HG03159 (cell line): ENCODE data around the gene TTC24.

ENCODE experiments used
- ATAC-seq: cut with Tn5 transposase; IDR thresholded peaks from one replicate; pipeline ENCODE4 v1.9.1; 2021; ENCODE audit warnings: mild to moderate bottlenecking, moderate library complexity; ENCODE audit not compliant: unreplicated experiment

Gene TTC24

GRCh38 chr1:156553860-156554485, 25.6 kb upstream of the TTC24 start:
- no peak for ATAC-seq

GRCh38 chr1:156554971-156555370, 24.6 kb upstream of the TTC24 start:
- ATAC-seq, result no peak

GRCh38 chr1:156555715-156556114, 23.8 kb upstream of the TTC24 start:
- no peak for ATAC-seq

- ATAC-seq, result no peak
Observed at GRCh38 chr1:156556354-156556753, 23.2 kb upstream of the TTC24 start.

- no peak for ATAC-seq
Observed at GRCh38 chr1:156559086-156559796, 20.3 kb upstream of the TTC24 start.

GRCh38 chr1:156559797-156560385, 19.6 kb upstream of the TTC24 start:
- no peak for ATAC-seq

- ATAC-seq, result no peak
Observed at GRCh38 chr1:156560585-156561163, 18.8 kb upstream of the TTC24 start.

GRCh38 chr1:156565519-156565918, 14.0 kb upstream of the TTC24 start:
- no peak for ATAC-seq

GRCh38 chr1:156566436-156566835, 13.1 kb upstream of the TTC24 start:
- ATAC-seq, result no peak

GRCh38 chr1:156571261-156571852, 8.2 kb upstream of the TTC24 start:
- ATAC-seq, result no peak

- ATAC-seq, result peak; percentile 72
Observed at GRCh38 chr1:156571919-156572662, 7.4 kb upstream of the TTC24 start, which contains the start of gene IQGAP3. TSS of gene IQGAP3 (minus strand) at chr1:156572565. CDS start at chr1:156572529, 36 bp downstream.

- no peak for ATAC-seq
Observed at GRCh38 chr1:156572663-156573018, 6.9 kb upstream of the TTC24 start.

GRCh38 chr1:156574039-156574633, 5.4 kb upstream of the TTC24 start:
- ATAC-seq, result no peak

GRCh38 chr1:156577550-156577949, 2.0 kb upstream of the TTC24 start:
- no peak for ATAC-seq

GRCh38 chr1:156578055-156578454, 1.5 kb upstream of the TTC24 start:
- no peak for ATAC-seq

- ATAC-seq, result no peak
Observed at GRCh38 chr1:156581661-156582387, 2.3 kb downstream of the TTC24 start.

- no peak for ATAC-seq
Observed at GRCh38 chr1:156582388-156583017, 3.0 kb downstream of the TTC24 start.

GRCh38 chr1:156583821-156584622, 4.5 kb downstream of the TTC24 start:
- no peak for ATAC-seq
